ENCODE results near the gene PLXNB1. TPM values are rescaled to one million over a fixed set of nuclear protein-coding genes. Genes with fewer than 3 reads are reported as not detected.
A peak's percentile ranks its signal among the peaks of the same experiment; 100 is the strongest.

Gene PLXNB1
- total RNA-seq, 1 donor from 2014 or later, result 195 TPM

GRCh38 chr3:48472673-48472922, 42.7 kb upstream of the PLXNB1 start:
- H3K27ac Mint-ChIP-seq (ENCODE audit: unreplicated experiment), result peak overlapping the region; percentile 100
- no peak for TF ChIP-seq CTCF (IDR thresholded peaks at IDR 0.05; ENCODE audit: partially characterized antibody, unreplicated experiment)
- peak overlapping the region; percentile 99 for H3K4me3 Mint-ChIP-seq (ENCODE audit: unreplicated experiment)
- peaks cover 29% of the 10 kb centered on the region for H3K4me1 Mint-ChIP-seq (ENCODE audit: low read depth, unreplicated experiment)
- H3K9me3 Mint-ChIP-seq (ENCODE audit: unreplicated experiment), result peaks cover 6% of the 10 kb centered on the region
- H3K27me3 Mint-ChIP-seq (ENCODE audit: unreplicated experiment), result peaks cover 10% of the 10 kb centered on the region
- no peak for DNase-seq
- peaks cover 11% of the 10 kb centered on the region for H3K36me3 Mint-ChIP-seq (ENCODE audit: unreplicated experiment)

- DNase-seq, result no peak
- Mint-ChIP-seq H3K4me1 (ENCODE audit: low read depth, unreplicated experiment) (peaks cover 37% of the 10 kb centered on the region), H3K27me3 (ENCODE audit: unreplicated experiment) (peaks cover 17% of the 10 kb centered on the region), H3K4me3 (ENCODE audit: unreplicated experiment) (peak overlapping the region; percentile 65), H3K9me3 (ENCODE audit: unreplicated experiment) (peaks cover 12% of the 10 kb centered on the region), H3K36me3 (ENCODE audit: unreplicated experiment) (peaks cover 12% of the 10 kb centered on the region), H3K27ac (ENCODE audit: unreplicated experiment) (no peak overlapping the region)
- no peak for TF ChIP-seq CTCF (IDR thresholded peaks at IDR 0.05; ENCODE audit: partially characterized antibody, unreplicated experiment)
Observed at GRCh38 chr3:48470286-48470685, 40.4 kb upstream of the PLXNB1 start.

GRCh38 chr3:48469046-48469915, 39.4 kb upstream of the PLXNB1 start:
- Mint-ChIP-seq H3K4me3 (ENCODE audit: unreplicated experiment) (peak overlapping the region; percentile 70), H3K4me1 (ENCODE audit: low read depth, unreplicated experiment) (peaks cover 36% of the 10 kb centered on the region)

GRCh38 chr3:48468329-48468731, 38.4 kb upstream of the PLXNB1 start:
- H3K36me3 Mint-ChIP-seq (ENCODE audit: unreplicated experiment), result peaks cover 12% of the 10 kb centered on the region
- H3K27me3 Mint-ChIP-seq (ENCODE audit: unreplicated experiment), result peaks cover 14% of the 10 kb centered on the region
- H3K27ac Mint-ChIP-seq (ENCODE audit: unreplicated experiment), result peak overlapping the region; percentile 98
- peak overlapping the region; percentile 64 for H3K4me3 Mint-ChIP-seq (ENCODE audit: unreplicated experiment)
- H3K4me1 Mint-ChIP-seq (ENCODE audit: low read depth, unreplicated experiment), result peaks cover 33% of the 10 kb centered on the region
- peaks cover 12% of the 10 kb centered on the region for H3K9me3 Mint-ChIP-seq (ENCODE audit: unreplicated experiment)
- DNase-seq, result no peak
- TF ChIP-seq CTCF (IDR thresholded peaks at IDR 0.05; ENCODE audit: partially characterized antibody, unreplicated experiment), result no peak

More at GRCh38 chr3:48469046-48469915, 39.4 kb upstream of the PLXNB1 start:
- H3K27me3 Mint-ChIP-seq (ENCODE audit: unreplicated experiment), result peaks cover 14% of the 10 kb centered on the region
- peaks cover 12% of the 10 kb centered on the region for H3K36me3 Mint-ChIP-seq (ENCODE audit: unreplicated experiment)
- DNase-seq, result no peak
- peak overlapping the region; percentile 64 for H3K27ac Mint-ChIP-seq (ENCODE audit: unreplicated experiment)
- TF ChIP-seq CTCF (IDR thresholded peaks at IDR 0.05; ENCODE audit: partially characterized antibody, unreplicated experiment), result no peak
- H3K9me3 Mint-ChIP-seq (ENCODE audit: unreplicated experiment), result peaks cover 12% of the 10 kb centered on the region

All from glutamatergic neuron (in vitro differentiated cells).